ENCODE data around the gene CIAO2A. TPM values are rescaled to one million over a fixed set of nuclear protein-coding genes. Genes with fewer than 3 reads are reported as not detected.

Gene CIAO2A
- total and polyA plus RNA-seq, 2 donors (not counting 3 experiments of a cell fraction or from before 2014, with no cell fraction given) = 37.1 to 55.3 TPM

GRCh38 chr15:64026591-64026990 is 67.0 kb downstream of the CIAO2A start:
- Histone ChIP-seq H3K27ac (ENCODE audit: insufficient read depth, low read depth, low read length) (no peak overlapping the region), H4K20me1 (replicated peaks; ENCODE audit: control insufficient read depth, extremely low read depth, insufficient read depth, low read length) (no peaks in the 10 kb centered on the region), H3K4me3 (replicated peaks in 1 of 3; ENCODE audit: insufficient read depth in 1 of 3, low read depth in 1 of 3, low read length in 3 of 3) (no peak overlapping the region), H2AFZ (ENCODE audit: low read depth, low read length) (no peak overlapping the region), H3K4me1 (ENCODE audit: control insufficient read depth, extremely low read depth, insufficient read depth, low read length) (peaks cover 5% of the 10 kb centered on the region), H3K9me3 (replicated peaks; ENCODE audit: control insufficient read depth, insufficient read depth, low read length) (no peaks in the 10 kb centered on the region), H3K79me2 (ENCODE audit: control insufficient read depth, insufficient read depth, low read length) (no peaks in the 10 kb centered on the region), H3K4me2 (ENCODE audit: insufficient read depth, low read length) (no peak overlapping the region), H3K9me1 (replicated peaks; ENCODE audit: control insufficient read depth, extremely low read depth, insufficient read depth, low read length) (no peaks in the 10 kb centered on the region), H3K27me3 (ENCODE audit: control insufficient read depth in 2 of 2, insufficient read depth in 2 of 2, low read length in 2 of 2) (peaks cover 5 to 22% of the 10 kb centered on the region in 2 experiments), H3K36me3 (ENCODE audit: control insufficient read depth in 2 of 2, extremely low read depth in 1 of 2, insufficient read depth in 2 of 2, low read length in 2 of 2) (no peaks in the 10 kb centered on the region), H3K9ac (replicated peaks; ENCODE audit: extremely low read depth, insufficient read depth, low read length) (no peak overlapping the region)
- intact Hi-C loops (cut with micrococcal nuclease) = no loop called here
- ChIA-PET POLR2A (no interaction called here), CTCF (interaction anchor here (1.0 kb wide), 1 partner anchor 20 kb away, joined by 5 read pairs; the partner anchor contains the start of gene DAPK2)
- DNase-seq (ENCODE audit: low read depth, low spot score) (no peak), FAIRE-seq (no peak)
- TF ChIP-seq MAX (IDR thresholded peaks at IDR 0.05; ENCODE audit: insufficient read depth, insufficient read length) (no peak), GATA2 (IDR thresholded peaks at IDR 0.05; ENCODE audit: insufficient read depth, insufficient read length, low read depth, low read length) (no peak), FOS (IDR thresholded peaks at IDR 0.05; ENCODE audit: borderline replicate concordance, insufficient read depth, low read length) (no peak)
- dilution Hi-C loops (cut with MboI; ENCODE audit: extremely low pct_ligation_motif_present, low sequenced_read_pairs) = no loop called here
- BruUV-seq (replicated peaks) = no TSS peak

- dilution Hi-C loops (cut with MboI; ENCODE audit: extremely low pct_ligation_motif_present, low sequenced_read_pairs) = no loop called here
Measured at GRCh38 chr15:64024172-64025050, 69.2 kb downstream of the CIAO2A start.

More at GRCh38 chr15:64024172-64025050, 69.2 kb downstream of the CIAO2A start:
- Histone ChIP-seq H3K79me2 (ENCODE audit: control insufficient read depth, insufficient read depth, low read length) (no peaks in the 10 kb centered on the region), H3K4me1 (ENCODE audit: control insufficient read depth, extremely low read depth, insufficient read depth, low read length) (peaks cover 5% of the 10 kb centered on the region), H3K36me3 (ENCODE audit: control insufficient read depth in 2 of 2, extremely low read depth in 1 of 2, insufficient read depth in 2 of 2, low read length in 2 of 2) (no peaks in the 10 kb centered on the region), H3K9me3 (replicated peaks; ENCODE audit: control insufficient read depth, insufficient read depth, low read length) (no peaks in the 10 kb centered on the region), H4K20me1 (replicated peaks; ENCODE audit: control insufficient read depth, extremely low read depth, insufficient read depth, low read length) (no peaks in the 10 kb centered on the region), H3K27ac (ENCODE audit: insufficient read depth, low read depth, low read length) (no peak overlapping the region), H3K27me3 (ENCODE audit: control insufficient read depth in 2 of 2, insufficient read depth in 2 of 2, low read length in 2 of 2) (peaks cover 9 to 28% of the 10 kb centered on the region in 2 experiments), H2AFZ (ENCODE audit: low read depth, low read length) (no peak overlapping the region), H3K9me1 (replicated peaks; ENCODE audit: control insufficient read depth, extremely low read depth, insufficient read depth, low read length) (no peaks in the 10 kb centered on the region), H3K4me2 (ENCODE audit: insufficient read depth, low read length) (no peak overlapping the region), H3K4me3 (replicated peaks in 1 of 3; ENCODE audit: insufficient read depth in 1 of 3, low read depth in 1 of 3, low read length in 3 of 3) (no peak overlapping the region), H3K9ac (replicated peaks; ENCODE audit: extremely low read depth, insufficient read depth, low read length) (no peak overlapping the region)
- no TSS peak for BruUV-seq (replicated peaks)
- TF ChIP-seq FOS (IDR thresholded peaks at IDR 0.05; ENCODE audit: borderline replicate concordance, insufficient read depth, low read length) (no peak), MAX (IDR thresholded peaks at IDR 0.05; ENCODE audit: insufficient read depth, insufficient read length) (no peak), JUN (IDR thresholded peaks at IDR 0.05; ENCODE audit: borderline replicate concordance, insufficient read depth, insufficient read length, low read depth) (no peak), CTCF (IDR thresholded peaks at IDR 0.05; ENCODE audit: extremely low read depth in 1 of 2, insufficient read depth in 1 of 2, low read depth in 1 of 2, low read length in 2 of 2) (no peak), POLR2A (IDR thresholded peaks at IDR 0.05; ENCODE audit: low read depth, low read length) (no peak), MYC (IDR thresholded peaks at IDR 0.05; ENCODE audit: low read depth, low read length) (no peak), GATA2 (IDR thresholded peaks at IDR 0.05; ENCODE audit: insufficient read depth, insufficient read length, low read depth, low read length) (no peak), POLR2AphosphoS5 (IDR thresholded peaks at IDR 0.05; ENCODE audit: insufficient read depth, low read depth, low read length) (no peak), EZH2 (IDR thresholded peaks at IDR 0.05; ENCODE audit: borderline replicate concordance, low read depth, low read length, severe bottlenecking) (no peak)
- FAIRE-seq = no peak
- no peak for DNase-seq (ENCODE audit: low read depth, low spot score)
- ChIA-PET POLR2A (no interaction called here), CTCF (interaction anchor here (0.8 kb wide), 1 partner anchor 22 kb away, joined by 3 read pairs; the partner anchor contains the start of gene DAPK2)
- intact Hi-C loops (cut with micrococcal nuclease) = no loop called here
